Measurements from ENCODE around the gene RPGR. TPM values are rescaled to one million over a fixed set of nuclear protein-coding genes. Genes with fewer than 3 reads are reported as not detected.

The RPGR gene
- total and polyA plus RNA-seq, 2 experiments from 2014 or later: 6.0 to 9.7 TPM

DNA sequence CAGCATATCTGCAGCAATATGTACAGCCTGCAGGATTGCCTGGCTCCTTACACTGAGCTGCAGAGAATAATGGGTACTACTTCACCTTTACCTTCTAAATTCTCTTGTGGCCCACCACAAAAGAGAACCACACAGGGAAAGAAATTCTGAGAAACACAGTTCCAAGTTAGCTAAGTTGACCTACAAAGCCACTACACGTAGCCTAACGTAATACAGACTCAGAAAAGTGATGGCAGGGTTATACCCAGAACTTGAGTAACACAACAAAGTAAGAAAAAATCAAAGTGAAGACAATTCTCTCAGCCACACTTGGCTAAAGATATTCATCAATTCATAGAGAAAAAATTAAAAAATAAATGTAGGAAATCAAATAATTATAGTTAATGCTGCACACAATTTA is 80.3 kb downstream of the RPGR start:
- no peak overlapping the region for H3K4me2 ChIP-seq (ENCODE audit: unreplicated experiment)
- H3K4me3 ChIP-seq: no peak overlapping the region
- TF ChIP-seq EZH2 (IDR thresholded peaks at IDR 0.05; ENCODE audit: insufficient read depth, poor library complexity, severe bottlenecking): no peak
- no peak for TF ChIP-seq EZH2phosphoT487 (IDR thresholded peaks at IDR 0.05; ENCODE audit: insufficient read depth, low read depth)
- no peaks in the 10 kb centered on the region for H3K9me2 ChIP-seq (ENCODE audit: insufficient read depth)
- H3K4me1 ChIP-seq (ENCODE audit: insufficient read depth): no peaks in the 10 kb centered on the region
- no peaks in the 10 kb centered on the region for H4K20me1 ChIP-seq (ENCODE audit: insufficient read depth)
- H3K27ac ChIP-seq: no peak overlapping the region
- no peak for DNase-seq
- H3K9me3 ChIP-seq (ENCODE audit: low read depth): no peaks in the 10 kb centered on the region
- in situ Hi-C loops (cut with MboI): no loop called here
- 97 to 100% methylated on average over 2 of the region's 2 CpGs for WGBS, 2 experiments (ENCODE audit: low coverage in 1 of 2, low lambda C conversion rate in 2 of 2, missing lambda C conversion rate in 2 of 2)
- no peaks in the 10 kb centered on the region for H3K27me3 ChIP-seq (replicated peaks; ENCODE audit: insufficient read depth)
- no peaks in the 10 kb centered on the region for H3K36me3 ChIP-seq (ENCODE audit: low read depth)
- no peaks in the 10 kb centered on the region for H3K79me2 ChIP-seq (ENCODE audit: insufficient read depth)
- H2AFZ ChIP-seq: no peak overlapping the region
- H3F3A ChIP-seq (ENCODE audit: insufficient read depth): no peaks in the 10 kb centered on the region
- H3K9ac ChIP-seq: no peak overlapping the region

DNA sequence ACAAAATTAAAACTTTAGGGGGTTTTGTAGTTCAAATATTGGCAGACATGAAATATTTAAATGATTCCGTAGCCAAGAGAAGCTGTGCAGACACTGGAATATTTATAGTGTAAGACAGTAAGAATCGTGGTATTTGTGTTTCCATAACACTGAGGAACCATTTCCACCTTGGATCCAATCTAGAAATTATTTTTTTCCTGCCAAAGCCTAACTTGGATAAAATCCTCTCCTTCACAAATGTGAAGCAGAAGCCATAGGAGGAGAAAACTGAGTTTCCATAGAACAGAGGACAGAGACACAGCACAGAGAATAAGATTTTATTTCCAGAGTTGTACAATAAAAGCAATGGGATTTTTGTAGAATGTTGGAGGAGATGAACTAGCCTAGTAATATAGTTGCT is 86.8 kb downstream of the RPGR start:
- Histone ChIP-seq H3K9me2 (ENCODE audit: insufficient read depth) (no peaks in the 10 kb centered on the region), H3K4me2 (ENCODE audit: unreplicated experiment) (no peak overlapping the region), H3K9me3 (ENCODE audit: low read depth) (no peaks in the 10 kb centered on the region), H3K79me2 (ENCODE audit: insufficient read depth) (no peaks in the 10 kb centered on the region), H4K20me1 (ENCODE audit: insufficient read depth) (no peaks in the 10 kb centered on the region), H3K27ac (no peak overlapping the region), H3K9ac (no peak overlapping the region), H3K4me1 (ENCODE audit: insufficient read depth) (0 out of 2 replicates have a peak, but pooled peaks cover 5% of the 10 kb centered on the region), H3K36me3 (ENCODE audit: low read depth) (no peaks in the 10 kb centered on the region), H3K27me3 (replicated peaks; ENCODE audit: insufficient read depth) (no peaks in the 10 kb centered on the region), H2AFZ (no peak overlapping the region), H3F3A (ENCODE audit: insufficient read depth) (no peaks in the 10 kb centered on the region), H3K4me3 (no peak overlapping the region)
- no peak for DNase-seq
- in situ Hi-C loops (cut with MboI): no loop called here
- TF ChIP-seq EZH2phosphoT487 (IDR thresholded peaks at IDR 0.05; ENCODE audit: insufficient read depth, low read depth) (no peak), EZH2 (IDR thresholded peaks at IDR 0.05; ENCODE audit: insufficient read depth, poor library complexity, severe bottlenecking) (no peak)
- WGBS, 2 experiments (ENCODE audit: low coverage in 1 of 2, low lambda C conversion rate in 2 of 2, missing lambda C conversion rate in 2 of 2): 56 to 59% methylated on average over 2 of the region's 2 CpGs

GRCh38 chrX:38236901-38237615 is 90.3 kb downstream of the RPGR start:
- H3K27me3 ChIP-seq (replicated peaks; ENCODE audit: insufficient read depth): no peaks in the 10 kb centered on the region
- H3K9ac ChIP-seq: no peak overlapping the region
- in situ Hi-C loops (cut with MboI): no loop called here
- no peak overlapping the region for H2AFZ ChIP-seq
- H4K20me1 ChIP-seq (ENCODE audit: insufficient read depth): no peaks in the 10 kb centered on the region
- no peaks in the 10 kb centered on the region for H3K9me2 ChIP-seq (ENCODE audit: insufficient read depth)
- peaks cover 29% of the 10 kb centered on the region for H3K4me1 ChIP-seq (ENCODE audit: insufficient read depth)
- H3K27ac ChIP-seq: no peak overlapping the region
- H3K79me2 ChIP-seq (ENCODE audit: insufficient read depth): no peaks in the 10 kb centered on the region
- no peaks in the 10 kb centered on the region for H3K36me3 ChIP-seq (ENCODE audit: low read depth)
- H3K9me3 ChIP-seq (ENCODE audit: low read depth): no peaks in the 10 kb centered on the region
- no peak overlapping the region for H3K4me2 ChIP-seq (ENCODE audit: unreplicated experiment)
- H3F3A ChIP-seq (ENCODE audit: insufficient read depth): peaks cover 29% of the 10 kb centered on the region
- WGBS, 2 experiments (ENCODE audit: low coverage in 1 of 2, low lambda C conversion rate in 2 of 2, missing lambda C conversion rate in 2 of 2): 85 to 87% methylated on average over 6 of the region's 6 CpGs
- no peak overlapping the region for H3K4me3 ChIP-seq
- TF ChIP-seq EZH2 (IDR thresholded peaks at IDR 0.05; ENCODE audit: insufficient read depth, poor library complexity, severe bottlenecking) (no peak), EZH2phosphoT487 (IDR thresholded peaks at IDR 0.05; ENCODE audit: insufficient read depth, low read depth) (no peak)
- DNase-seq: peak; percentile 16

DNA sequence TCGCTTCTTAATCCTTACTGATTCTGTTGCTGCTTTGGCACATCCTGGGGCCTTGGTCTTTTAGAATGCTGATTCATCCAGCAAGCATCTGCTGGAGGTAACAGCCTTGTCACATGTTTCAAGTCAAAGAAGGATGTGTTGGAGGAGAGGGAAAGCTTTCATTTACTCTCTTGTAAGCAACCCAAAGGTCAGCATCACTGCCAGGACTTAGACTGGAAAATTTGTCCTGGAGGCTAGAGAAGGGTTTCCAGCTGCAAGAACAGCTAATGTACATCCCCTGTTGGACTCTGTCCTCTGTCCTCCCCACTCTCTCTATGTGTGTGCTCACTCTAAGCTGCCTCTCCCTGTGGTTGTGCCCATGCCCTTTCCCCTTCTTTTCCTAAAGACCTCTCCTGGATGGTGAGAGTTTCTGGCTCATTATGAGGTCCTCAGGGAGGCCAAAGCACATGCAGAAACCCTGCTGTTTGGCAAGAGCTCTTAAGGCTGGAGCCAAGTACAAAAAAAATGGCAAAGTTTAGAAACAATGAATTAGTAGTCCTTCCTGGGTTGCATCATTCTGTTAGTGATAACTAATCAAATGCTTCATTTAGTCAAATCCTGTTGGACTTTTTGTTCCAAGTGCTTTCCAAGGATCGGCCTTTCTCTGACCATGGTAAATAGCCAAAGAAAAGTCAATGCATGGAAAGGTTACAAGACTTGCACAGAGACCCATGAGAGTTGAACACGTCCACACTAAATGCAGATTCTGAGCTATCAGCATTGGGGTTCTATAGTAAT is 93.2 kb downstream of the RPGR start:
- Histone ChIP-seq H3K79me2 (ENCODE audit: insufficient read depth) (no peaks in the 10 kb centered on the region), H3K9me3 (ENCODE audit: low read depth) (no peaks in the 10 kb centered on the region), H3K9ac (no peak overlapping the region), H3K4me2 (ENCODE audit: unreplicated experiment) (peak overlapping the region; percentile 43), H3K27ac (peak overlapping the region; percentile 70), H3K36me3 (ENCODE audit: low read depth) (no peaks in the 10 kb centered on the region), H2AFZ (no peak overlapping the region), H4K20me1 (ENCODE audit: insufficient read depth) (no peaks in the 10 kb centered on the region), H3K4me1 (ENCODE audit: insufficient read depth) (peaks cover 31% of the 10 kb centered on the region), H3K27me3 (replicated peaks; ENCODE audit: insufficient read depth) (no peaks in the 10 kb centered on the region), H3K4me3 (no peak overlapping the region), H3K9me2 (ENCODE audit: insufficient read depth) (no peaks in the 10 kb centered on the region), H3F3A (ENCODE audit: insufficient read depth) (peaks cover 30% of the 10 kb centered on the region)
- TF ChIP-seq EZH2 (IDR thresholded peaks at IDR 0.05; ENCODE audit: insufficient read depth, poor library complexity, severe bottlenecking) (no peak), EZH2phosphoT487 (IDR thresholded peaks at IDR 0.05; ENCODE audit: insufficient read depth, low read depth) (no peak)
- peak; percentile 73 for DNase-seq
- WGBS, 2 experiments (ENCODE audit: low coverage in 1 of 2, low lambda C conversion rate in 2 of 2, missing lambda C conversion rate in 2 of 2): 15 to 19% methylated on average over 3 of the region's 3 CpGs
- in situ Hi-C loops (cut with MboI): no loop called here

Data from GM23248 (cell line).